ENCODE data around the gene BDKRB1. TPM values are rescaled to one million over a fixed set of nuclear protein-coding genes. Genes with fewer than 3 reads are reported as not detected.

Gene BDKRB1
- total RNA-seq, 1 experiment from 2014 or later: not detected

DNA sequence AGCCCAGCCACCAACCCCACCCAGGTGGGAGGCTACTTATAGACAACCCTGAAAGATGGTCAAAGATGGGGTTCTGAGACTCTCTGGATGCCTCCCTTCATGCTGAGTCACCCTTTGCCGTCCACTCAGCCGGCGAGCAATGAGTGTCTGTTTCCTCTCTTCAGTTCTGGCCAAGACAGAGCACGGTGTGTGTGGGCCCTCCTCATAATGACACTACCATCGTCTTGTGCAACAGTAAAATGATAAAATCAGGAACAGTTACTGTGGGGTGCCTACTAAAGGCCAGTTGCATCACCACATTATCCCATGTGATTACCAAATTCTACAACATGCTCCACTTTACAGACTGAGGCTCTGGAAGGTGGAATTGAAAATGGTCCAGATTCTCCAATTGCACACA lies 7.0 kb upstream of the BDKRB1 start:
- Histone ChIP-seq H3K23me2 (ENCODE audit: insufficient read length, low read depth, low read length, poor library complexity, severe bottlenecking) (no peaks in the 10 kb centered on the region), H2BK120ac (ENCODE audit: low read depth, low read length, poor library complexity, severe bottlenecking) (no peak overlapping the region), H3K79me2 (ENCODE audit: insufficient read depth, low read length) (no peaks in the 10 kb centered on the region), H2BK12ac (ENCODE audit: insufficient read length, low read depth, low read length) (no peak overlapping the region), H3T11ph (ENCODE audit: low read length) (no peak overlapping the region), H2BK5ac (ENCODE audit: insufficient read length, low read length) (no peak overlapping the region), H4K20me1 (ENCODE audit: control insufficient read depth, insufficient read depth, insufficient read length) (no peaks in the 10 kb centered on the region), H3K4me1 (ENCODE audit: insufficient read depth, low read length) (peaks cover 3% of the 10 kb centered on the region; the same call in 1 of the 2 replicates), H3K4ac (ENCODE audit: low read depth, low read length) (no peak overlapping the region), H2AK5ac (ENCODE audit: insufficient read length, low read length) (no peak overlapping the region), H2BK20ac (ENCODE audit: low read depth, low read length, poor library complexity, severe bottlenecking) (no peak overlapping the region), H3K23ac (ENCODE audit: insufficient read length, low read depth, low read length) (no peak overlapping the region), H3K14ac (ENCODE audit: insufficient read depth, low read length) (no peak overlapping the region), H3K56ac (ENCODE audit: insufficient read length, low read depth, low read length) (no peak overlapping the region), H3K18ac (ENCODE audit: insufficient read length, low read depth, low read length) (no peak overlapping the region), H3K9me3 (ENCODE audit: control insufficient read depth, low read depth, low read length) (no peaks in the 10 kb centered on the region), H3K79me1 (ENCODE audit: insufficient read depth, low read depth, low read length, poor library complexity, severe bottlenecking) (no peaks in the 10 kb centered on the region), H3K9ac (ENCODE audit: extremely low read depth, insufficient read length, low read length) (no peak overlapping the region), H3K27me3 (ENCODE audit: insufficient read depth, low read length) (no peaks in the 10 kb centered on the region), H2BK15ac (ENCODE audit: low read depth, low read length) (no peak overlapping the region), H4K8ac (replicated peaks; ENCODE audit: insufficient read length, low read depth, low read length) (no peak overlapping the region), H3K4me2 (ENCODE audit: insufficient read depth, insufficient read length, low read length) (no peak overlapping the region), H2AFZ (ENCODE audit: low read length) (no peak overlapping the region), H4K5ac (ENCODE audit: insufficient read length, low read depth, low read length) (no peak overlapping the region), H4K91ac (ENCODE audit: insufficient read length, low read depth, low read length) (no peak overlapping the region), H3K27ac (ENCODE audit: insufficient read length, low read depth, low read length) (no peak overlapping the region)
- Mint-ChIP-seq H3K4me1 (peaks cover 19 to 22% of the 10 kb centered on the region in 2 experiments), H3K27ac (no peak overlapping the region), H3K9me3 (peaks cover 0 to 6% of the 10 kb centered on the region in 2 experiments; a peak in 2 of 5 replicates), H3K27me3 (ENCODE audit: low read depth) (peaks cover 6% of the 10 kb centered on the region), H3K36me3 (ENCODE audit: insufficient read depth in 1 of 3, low read depth in 3 of 3) (no peaks in the 10 kb centered on the region; a peak in 1 of 7 replicates), H3K4me3 (no peak overlapping the region)
- WGBS (ENCODE audit: extremely low coverage, insufficient read length, low lambda C conversion rate): no CpG with 5 or more reads among the region's 5 CpGs
- TF ChIP-seq, protein P1, sequence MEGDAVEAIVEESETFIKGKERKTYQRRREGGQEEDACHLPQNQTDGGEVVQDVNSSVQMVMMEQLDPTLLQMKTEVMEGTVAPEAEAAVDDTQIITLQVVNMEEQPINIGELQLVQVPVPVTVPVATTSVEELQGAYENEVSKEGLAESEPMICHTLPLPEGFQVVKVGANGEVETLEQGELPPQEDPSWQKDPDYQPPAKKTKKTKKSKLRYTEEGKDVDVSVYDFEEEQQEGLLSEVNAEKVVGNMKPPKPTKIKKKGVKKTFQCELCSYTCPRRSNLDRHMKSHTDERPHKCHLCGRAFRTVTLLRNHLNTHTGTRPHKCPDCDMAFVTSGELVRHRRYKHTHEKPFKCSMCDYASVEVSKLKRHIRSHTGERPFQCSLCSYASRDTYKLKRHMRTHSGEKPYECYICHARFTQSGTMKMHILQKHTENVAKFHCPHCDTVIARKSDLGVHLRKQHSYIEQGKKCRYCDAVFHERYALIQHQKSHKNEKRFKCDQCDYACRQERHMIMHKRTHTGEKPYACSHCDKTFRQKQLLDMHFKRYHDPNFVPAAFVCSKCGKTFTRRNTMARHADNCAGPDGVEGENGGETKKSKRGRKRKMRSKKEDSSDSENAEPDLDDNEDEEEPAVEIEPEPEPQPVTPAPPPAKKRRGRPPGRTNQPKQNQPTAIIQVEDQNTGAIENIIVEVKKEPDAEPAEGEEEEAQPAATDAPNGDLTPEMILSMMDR (conservative IDR thresholded peaks at IDR 0.05): no peak
- DNase-seq: no peak

Data from H9 (cell line).